ENCODE measurements around the gene ZNF527. TPM values are rescaled to one million over a fixed set of nuclear protein-coding genes. Genes with fewer than 3 reads are reported as not detected.

Gene ZNF527
- total and polyA plus RNA-seq, 10 donors = 2.4 to 14.9 (median 6.2) TPM

DNA sequence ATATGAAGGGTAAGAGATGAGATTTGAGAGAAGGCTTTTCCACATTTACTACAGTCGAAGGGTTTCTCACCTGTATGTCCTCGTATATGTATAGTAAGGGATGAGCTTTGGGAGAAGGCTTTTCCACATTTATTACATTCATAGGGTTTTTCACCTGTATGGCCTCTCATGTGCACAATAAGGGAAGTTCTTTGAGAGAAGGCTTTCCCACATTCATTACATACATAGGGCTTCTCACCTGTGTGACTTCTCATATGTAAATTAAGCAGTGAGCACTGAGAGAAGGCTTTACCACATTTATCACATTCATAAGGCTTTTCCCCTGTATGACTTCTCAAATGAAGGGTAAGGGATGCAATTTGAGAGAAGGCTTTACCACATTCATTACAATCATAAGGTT is 41.8 kb downstream of the ZNF527 start:
- Histone ChIP-seq H3K9me3 (peaks cover 75 to 100% (median 100%) of the 10 kb centered on the region in 8 donors), H3K4me1 (no peaks in the 10 kb centered on the region), H3K27me3 (replicated peaks in 1 of 7) (no peaks in the 10 kb centered on the region), H3K36me3 (peaks cover 3 to 56% (median 44%) of the 10 kb centered on the region in 6 donors), H3K27ac (no peak overlapping the region), H3K4me3 (no peak overlapping the region)
- TF ChIP-seq POLR2A (IDR thresholded peaks at IDR 0.05) (no peak), POLR2AphosphoS5 (IDR thresholded peaks at IDR 0.05) (no peak), CTCF (IDR thresholded peaks at IDR 0.05 in 8 of 11, conservative IDR thresholded peaks at IDR 0.05 in 3 of 11) (no peak)
- WGBS, 5 donors = 88 to 99% (median 95%) methylated on average over 2 of the region's 2 CpGs
- intact Hi-C loops (cut with DNase I; ENCODE audit: low total_unique reads) = no loop called here
- DNase-seq = no peak

DNA sequence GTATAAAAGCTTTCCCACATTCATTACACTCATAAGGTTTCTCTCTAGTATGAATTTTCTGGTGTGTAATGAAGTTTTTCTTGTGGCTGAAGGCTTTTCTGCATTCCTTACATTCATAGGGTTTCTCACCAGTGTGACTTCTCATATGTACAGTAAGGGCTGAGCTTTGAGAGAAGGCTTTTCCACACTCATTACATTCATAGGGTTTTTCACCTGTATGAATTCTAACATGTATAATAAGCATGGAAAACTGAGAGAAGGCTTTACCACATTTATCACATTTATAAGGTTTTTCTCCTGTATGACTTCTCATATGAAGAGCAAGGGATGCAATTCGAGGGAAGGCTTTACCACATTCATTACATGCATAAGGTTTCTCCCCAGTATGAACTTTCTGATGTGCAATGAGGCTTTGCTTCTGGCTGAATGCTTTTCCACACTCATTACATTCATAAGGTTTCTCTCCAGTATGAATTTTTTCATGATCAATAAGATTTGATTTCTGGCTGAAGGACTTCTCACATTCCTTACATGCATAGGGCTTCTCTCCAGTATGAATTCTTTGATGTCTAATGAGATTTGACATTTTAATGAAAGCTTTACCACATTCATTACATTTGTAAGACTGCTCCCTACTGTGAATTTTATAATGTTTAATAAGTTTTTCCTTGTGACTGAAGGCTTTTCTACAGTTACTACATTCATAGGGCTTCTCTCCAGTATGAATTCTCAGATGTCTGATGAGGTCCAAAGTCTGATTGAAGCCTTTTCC is 42.6 kb downstream of the ZNF527 start:
- peaks cover 5 to 64% (median 48%) of the 10 kb centered on the region in 6 donors for H3K36me3 ChIP-seq
- H3K4me3 ChIP-seq = no peak overlapping the region

More for the DNA sequence above, 42.6 kb downstream of the ZNF527 start:
- no peak overlapping the region for H3K27ac ChIP-seq
- H3K4me1 ChIP-seq = no peaks in the 10 kb centered on the region
- no peaks in the 10 kb centered on the region for H3K27me3 ChIP-seq (replicated peaks in 1 of 7)
- peaks cover 72 to 100% (median 100%) of the 10 kb centered on the region in 8 donors for H3K9me3 ChIP-seq
- DNase-seq = no peak
- TF ChIP-seq CTCF (IDR thresholded peaks at IDR 0.05 in 8 of 11, conservative IDR thresholded peaks at IDR 0.05 in 3 of 11) (no peak), POLR2A (IDR thresholded peaks at IDR 0.05) (no peak), POLR2AphosphoS5 (IDR thresholded peaks at IDR 0.05) (no peak)
- 87 to 96% (median 96%) methylated on average over 1 of the region's 1 CpG for WGBS, 5 donors
- intact Hi-C loops (cut with DNase I; ENCODE audit: low total_unique reads) = no loop called here

Other genes starting within 250 kb of the ZNF527 start
- gene ZNF585A, start 198.4 kb upstream of the ZNF527 start, total RNA-seq = 10 to 100 TPM in 6 of 7 donors, 1 to 10 TPM in 1; 8.3 to 16.7 (median 14.6) TPM
- gene ZNF585A, start 198.4 kb upstream of the ZNF527 start, polyA plus RNA-seq = 10 to 100 TPM; 17.7 to 29.9 (median 22.6) TPM
- 10 to 100 TPM; 17.1 to 25.6 (median 19.3) TPM for gene ZNF585B, start 160.6 kb upstream of the ZNF527 start, total RNA-seq
- 10 to 100 TPM in 1 of 3 donors, 1 to 10 TPM in 2; 6.9 to 11.0 (median 7.8) TPM for gene ZNF585B, start 160.6 kb upstream of the ZNF527 start, polyA plus RNA-seq
- 10 to 100 TPM in 6 of 7 donors, 1 to 10 TPM in 1; 9.2 to 25.4 (median 15.7) TPM for gene ZNF383, start 152.9 kb upstream of the ZNF527 start, total RNA-seq
- 1 to 10 TPM; 5.7 to 6.7 (median 6.6) TPM for gene ZNF383, start 152.9 kb upstream of the ZNF527 start, polyA plus RNA-seq
- gene ZNF569, start 96.3 kb downstream of the ZNF527 start, total RNA-seq = 1 to 10 TPM; 5.4 to 7.8 (median 7.0) TPM
- gene ZNF569, start 96.3 kb downstream of the ZNF527 start, polyA plus RNA-seq = 1 to 10 TPM; 2.7 to 2.9 (median 2.8) TPM
- 10 to 100 TPM in 2 of 7 donors, 1 to 10 TPM in 5; 4.4 to 14.7 (median 8.3) TPM for gene ZNF570, start 98.3 kb downstream of the ZNF527 start, total RNA-seq
- gene ZNF570, start 98.3 kb downstream of the ZNF527 start, polyA plus RNA-seq = 1 to 10 TPM; 1.3 to 1.6 (median 1.6) TPM
- gene ZNF793, start 135.8 kb downstream of the ZNF527 start, total RNA-seq = 1 to 10 TPM; 4.4 to 8.5 (median 7.6) TPM
- gene ZNF793, start 135.8 kb downstream of the ZNF527 start, polyA plus RNA-seq = 1 to 10 TPM; 2.2 to 2.3 (median 2.3) TPM
- 1 to 10 TPM; 4.7 to 9.4 (median 6.9) TPM for gene ZNF571, start 223.7 kb downstream of the ZNF527 start, total RNA-seq
- gene ZNF571, start 223.7 kb downstream of the ZNF527 start, polyA plus RNA-seq = 1 to 10 TPM; 2.2 to 3.0 (median 2.7) TPM
- gene ZNF540, start 223.8 kb downstream of the ZNF527 start, total RNA-seq = 1 to 10 TPM; 4.7 to 9.8 (median 6.8) TPM
- gene ZNF540, start 223.8 kb downstream of the ZNF527 start, polyA plus RNA-seq = 1 to 10 TPM; 3.8 to 4.8 (median 4.0) TPM

All from spleen (tissue), 11 donors.